Activated naive CD8-positive, alpha-beta T cell treated with anti-CD3 and anti-CD28 coated beads, Interleukin-2, amount 50 U/mL, for 16 hours (primary cell): ENCODE results near the gene CBLC.

ENCODE experiments used
- DNase-seq: peaks from one replicate; pipeline ENCODE4 v3.0.0-alpha.2; 2020; ENCODE audit warnings: low read depth, low spot score

Gene CBLC

GRCh38 chr19:44799627-44800346 is 22.1 kb downstream of the CBLC start:
- no peak for DNase-seq

DNA sequence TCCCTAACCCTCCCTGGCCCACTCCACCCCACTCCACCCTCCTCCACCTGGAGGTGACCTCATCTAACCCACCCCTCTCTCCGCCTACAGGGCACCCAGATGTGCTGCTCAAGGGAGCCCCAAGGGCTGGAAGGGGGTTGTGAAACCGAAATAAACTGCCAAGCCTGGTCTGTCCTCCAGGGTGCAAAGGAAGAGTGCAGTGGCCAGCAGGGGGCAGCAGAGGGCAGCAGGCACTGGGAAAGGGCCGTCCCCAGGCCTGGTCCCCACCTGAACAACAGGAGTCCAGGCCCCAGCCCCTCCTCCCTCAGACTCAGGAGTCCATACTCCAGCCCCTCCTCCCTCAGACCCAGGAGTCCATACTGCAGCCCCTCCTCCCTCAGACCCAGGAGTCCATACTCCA is 22.8 kb downstream of the CBLC start:
- DNase-seq, result peak; percentile 62

GRCh38 chr19:44803442-44804428 is 26.0 kb downstream of the CBLC start:
- DNase-seq, result no peak

DNA sequence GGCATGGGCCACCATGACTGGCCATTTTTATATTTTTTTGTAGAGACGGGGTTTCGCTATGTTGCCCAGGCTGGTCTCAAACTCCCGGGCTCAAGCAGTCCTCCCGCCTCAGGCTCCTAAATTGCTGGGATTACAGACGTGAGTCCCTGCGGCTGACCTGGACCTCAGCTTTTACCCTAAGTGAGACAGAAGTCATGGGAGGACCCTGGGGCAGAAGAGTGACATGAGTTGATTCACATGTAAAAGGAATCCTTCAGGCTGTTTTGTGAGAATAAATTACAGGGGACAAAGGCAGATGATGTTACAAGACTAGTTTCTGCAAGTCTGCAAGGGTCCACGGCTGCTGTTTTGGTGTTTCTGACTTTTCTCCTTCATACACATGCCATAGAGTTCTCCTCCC is 28.6 kb downstream of the CBLC start:
- no peak for DNase-seq

- no peak for DNase-seq
These were observed 29.5 kb downstream of the CBLC start for GRCh38 chr19:44807162-44807561.

- DNase-seq, result no peak
These were observed 30.2 kb downstream of the CBLC start for GRCh38 chr19:44807652-44808462.

DNA sequence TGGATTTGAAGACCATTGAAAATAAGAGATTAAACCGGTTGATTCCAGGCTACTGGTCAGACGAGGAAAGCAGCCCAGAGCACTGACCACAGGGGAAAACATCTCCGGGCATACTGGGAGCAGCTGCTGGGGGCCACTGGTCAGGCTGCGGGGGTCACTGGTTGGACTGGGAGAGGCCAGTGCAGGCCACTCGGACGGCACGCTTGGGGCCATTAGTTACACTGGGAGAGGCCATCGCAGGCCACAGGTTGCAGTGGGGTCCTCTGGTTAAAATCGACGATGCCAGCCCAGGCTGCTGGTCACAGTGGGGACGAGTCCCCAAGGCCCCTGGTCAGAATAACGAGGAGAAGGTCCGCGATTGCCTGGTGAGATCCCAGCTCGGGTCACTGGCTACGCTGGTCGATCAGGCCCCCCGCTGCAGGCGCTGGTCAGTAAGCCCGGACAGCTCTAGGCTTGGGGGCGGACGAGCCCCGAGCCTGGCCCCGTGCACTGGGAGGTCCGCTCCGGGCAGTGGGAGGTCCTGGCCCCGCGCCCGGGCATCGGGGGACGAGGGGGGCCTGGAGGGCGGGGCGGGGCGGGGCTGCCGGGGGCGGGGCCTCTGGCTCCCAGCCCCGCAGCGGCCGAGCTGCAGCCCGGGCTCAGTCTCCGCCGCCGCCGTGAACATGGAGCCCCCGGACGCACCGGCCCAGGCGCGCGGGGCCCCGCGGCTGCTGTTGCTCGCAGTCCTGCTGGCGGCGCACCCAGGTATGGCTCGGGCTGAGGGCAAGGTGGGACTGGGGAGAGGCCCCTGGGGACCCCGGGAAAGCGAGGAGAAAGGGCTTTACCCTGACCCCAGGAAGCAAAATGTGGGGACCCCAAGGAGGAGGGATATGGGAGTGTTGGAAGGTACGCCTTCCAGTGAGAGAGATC is 31.0 kb downstream of the CBLC start, which contains the start of gene BCAM:
Gene BCAM, plus strand, starts transcription at position 641 of the 909 bp plus-strand sequence. Its CDS starts 22 bp downstream, at position 663.
- no peak for DNase-seq

DNA sequence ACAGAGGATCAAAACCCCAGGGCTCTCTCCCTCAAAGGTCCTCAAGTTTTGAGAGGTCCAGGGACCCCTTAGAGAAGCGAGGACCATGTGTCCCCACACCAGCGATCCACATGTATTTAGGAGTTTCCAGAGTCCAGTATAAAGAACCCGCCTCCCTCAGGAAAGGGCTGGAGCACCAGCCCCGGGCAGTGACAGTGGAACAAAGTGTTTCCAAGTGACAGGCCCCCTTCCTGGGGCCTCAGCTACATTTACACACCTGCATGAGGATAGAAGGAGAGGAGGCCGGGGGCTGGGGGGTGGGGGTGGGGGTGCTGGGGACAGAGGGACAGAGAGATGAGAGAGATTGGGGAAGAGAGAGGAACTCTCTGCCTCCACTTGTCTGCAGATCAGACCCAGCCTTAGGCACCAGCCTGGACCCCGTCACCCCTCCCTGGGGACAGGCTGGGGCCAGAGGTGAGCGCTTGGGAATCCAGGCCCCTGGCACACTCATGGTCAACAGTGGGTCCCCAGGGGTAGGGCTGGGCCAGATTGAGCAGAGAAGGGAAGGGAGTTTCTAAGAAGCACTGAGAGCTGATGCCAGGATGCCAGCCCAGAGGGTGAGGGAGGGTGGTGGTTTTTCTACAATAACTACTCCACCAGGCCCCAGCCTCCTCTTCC is 32.0 kb downstream of the CBLC start:
- DNase-seq, result no peak

- no peak for DNase-seq
These were observed 32.8 kb downstream of the CBLC start for GRCh38 chr19:44810234-44811121.

DNA sequence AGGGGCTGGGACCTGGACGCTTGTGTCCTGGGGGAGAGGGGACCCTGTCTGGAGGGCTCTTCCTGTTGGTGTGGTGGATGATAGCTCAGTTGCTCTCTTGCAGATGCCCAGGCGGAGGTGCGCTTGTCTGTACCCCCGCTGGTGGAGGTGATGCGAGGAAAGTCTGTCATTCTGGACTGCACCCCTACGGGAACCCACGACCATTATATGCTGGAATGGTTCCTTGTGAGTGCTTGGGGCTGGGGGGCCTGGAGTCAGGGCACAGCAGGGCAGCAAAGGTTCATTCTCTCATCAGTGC is 33.4 kb downstream of the CBLC start:
- DNase-seq, result no peak

GRCh38 chr19:44812142-44812718 is 34.5 kb downstream of the CBLC start:
- DNase-seq, result no peak

DNA sequence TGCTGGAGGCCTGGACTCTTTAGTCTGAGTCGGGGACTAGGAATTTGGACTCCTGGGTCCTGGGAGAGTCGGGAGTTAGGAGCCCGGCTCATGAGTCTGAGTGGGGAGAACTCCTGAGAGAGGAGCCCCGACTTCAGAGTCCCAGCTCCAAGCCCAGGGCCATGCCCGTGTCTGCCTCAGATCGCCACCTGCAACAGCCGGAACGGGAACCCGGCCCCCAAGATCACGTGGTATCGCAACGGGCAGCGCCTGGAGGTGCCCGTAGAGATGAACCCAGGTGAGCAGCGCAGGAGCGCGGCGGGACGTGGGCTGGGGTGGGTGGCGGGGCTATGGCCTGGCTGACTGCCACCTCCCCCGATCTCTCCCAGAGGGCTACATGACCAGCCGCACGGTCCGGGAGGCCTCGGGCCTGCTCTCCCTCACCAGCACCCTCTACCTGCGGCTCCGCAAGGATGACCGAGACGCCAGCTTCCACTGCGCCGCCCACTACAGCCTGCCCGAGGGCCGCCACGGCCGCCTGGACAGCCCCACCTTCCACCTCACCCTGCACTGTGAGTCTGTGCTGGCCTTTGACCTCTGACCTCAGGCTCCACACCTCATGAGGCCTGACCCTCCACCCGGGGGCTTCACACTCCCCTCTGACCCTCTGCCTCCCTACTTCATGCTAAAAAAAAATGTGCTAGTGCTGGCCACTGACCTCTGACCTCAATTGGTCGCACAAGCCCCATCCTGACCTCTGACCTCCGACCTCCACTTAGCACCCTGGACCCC is 35.6 kb downstream of the CBLC start:
- no peak for DNase-seq

DNA sequence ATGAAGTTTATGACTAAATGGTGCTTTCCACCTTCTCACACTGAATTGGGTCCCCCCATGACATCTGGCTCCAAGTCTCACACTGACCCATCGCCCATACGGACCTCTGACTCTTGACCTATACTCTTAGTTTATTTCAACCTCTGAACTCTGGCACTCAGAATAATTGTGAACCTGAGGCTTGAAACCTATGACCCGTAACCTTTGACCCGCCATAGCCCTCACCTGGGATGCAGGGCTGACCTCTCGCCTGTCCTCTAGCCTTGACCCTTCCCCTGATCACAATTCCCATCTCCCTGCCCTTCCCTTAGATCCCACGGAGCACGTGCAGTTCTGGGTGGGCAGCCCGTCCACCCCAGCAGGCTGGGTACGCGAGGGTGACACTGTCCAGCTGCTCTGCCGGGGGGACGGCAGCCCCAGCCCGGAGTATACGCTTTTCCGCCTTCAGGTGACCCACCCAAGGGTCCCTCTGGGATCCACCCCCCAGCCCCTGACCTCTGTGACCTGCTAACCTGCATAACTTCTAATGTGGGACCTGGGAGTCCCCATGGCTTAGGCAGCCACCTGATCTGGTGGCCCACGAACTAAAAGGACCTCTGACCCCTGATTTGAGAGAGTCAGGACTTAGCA is 36.3 kb downstream of the CBLC start:
- no peak for DNase-seq

DNA sequence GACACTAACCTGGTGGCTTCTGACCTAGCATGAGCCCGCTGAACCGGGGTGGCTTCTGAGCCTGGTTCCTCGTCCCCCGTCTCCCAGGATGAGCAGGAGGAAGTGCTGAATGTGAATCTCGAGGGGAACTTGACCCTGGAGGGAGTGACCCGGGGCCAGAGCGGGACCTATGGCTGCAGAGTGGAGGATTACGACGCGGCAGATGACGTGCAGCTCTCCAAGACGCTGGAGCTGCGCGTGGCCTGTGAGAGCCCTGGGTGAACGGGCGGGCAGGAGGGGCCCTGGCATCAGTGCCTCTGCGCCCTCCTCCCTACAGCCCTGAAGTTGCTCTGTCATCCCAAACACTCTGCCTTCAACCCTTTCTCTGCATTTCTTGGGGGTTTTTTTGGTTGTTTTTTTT is 36.8 kb downstream of the CBLC start:
- DNase-seq, result no peak

DNA sequence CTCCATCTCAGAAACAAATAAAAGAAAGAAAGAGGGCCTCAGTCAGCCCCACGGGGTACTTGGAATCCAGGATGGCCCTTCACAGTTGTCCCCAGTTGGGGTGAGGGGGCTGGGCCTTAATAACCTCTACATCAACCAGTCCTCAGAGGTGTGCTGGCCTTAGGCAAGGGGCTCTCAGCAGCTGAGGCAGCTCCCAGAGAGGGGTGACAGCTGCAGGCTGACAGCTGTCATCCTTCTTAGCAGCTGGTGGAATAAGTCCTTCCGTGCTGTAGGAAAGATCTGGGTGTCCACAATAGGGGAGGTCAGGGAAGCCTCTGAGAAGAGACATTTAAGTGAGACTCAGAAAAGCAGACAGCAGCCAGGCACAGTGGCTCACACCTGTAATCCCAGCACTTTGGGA is 38.6 kb downstream of the CBLC start:
- DNase-seq, result no peak

DNA sequence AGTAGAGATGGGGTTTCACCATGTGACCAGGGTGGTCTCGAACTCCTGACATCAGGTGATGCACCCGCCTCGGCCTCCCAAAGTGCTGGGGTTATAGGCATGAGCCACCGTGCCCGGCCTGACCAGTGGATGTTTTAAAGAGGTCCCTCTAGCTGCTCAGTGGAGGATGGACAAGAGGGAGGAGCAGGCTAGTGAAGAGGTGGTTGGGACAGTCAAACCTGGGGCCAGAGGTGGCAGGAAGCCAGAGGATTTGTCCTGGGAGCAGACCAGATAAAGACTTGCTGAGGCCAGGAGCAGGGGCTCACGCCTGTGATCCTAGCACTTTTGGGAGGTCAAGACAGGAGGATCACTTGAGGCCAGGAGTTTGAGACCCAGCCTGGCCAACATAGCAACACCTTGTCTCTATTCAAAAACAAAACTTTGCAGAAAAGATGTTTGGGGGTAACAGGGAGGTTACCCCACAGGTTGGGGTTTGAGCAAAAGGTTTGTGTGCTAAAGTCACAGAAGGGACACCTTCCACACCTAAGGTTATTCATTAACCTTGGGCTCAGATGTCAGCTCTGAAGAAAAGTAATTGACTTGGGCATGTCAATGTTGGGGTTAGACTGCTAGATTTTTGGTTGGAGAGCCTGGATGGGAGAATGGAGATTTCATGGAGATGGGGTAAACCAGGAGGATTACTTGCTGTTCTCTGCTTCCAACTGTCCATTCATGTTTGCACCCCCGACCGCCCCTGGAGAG is 40.2 kb downstream of the CBLC start:
- no peak for DNase-seq

DNA sequence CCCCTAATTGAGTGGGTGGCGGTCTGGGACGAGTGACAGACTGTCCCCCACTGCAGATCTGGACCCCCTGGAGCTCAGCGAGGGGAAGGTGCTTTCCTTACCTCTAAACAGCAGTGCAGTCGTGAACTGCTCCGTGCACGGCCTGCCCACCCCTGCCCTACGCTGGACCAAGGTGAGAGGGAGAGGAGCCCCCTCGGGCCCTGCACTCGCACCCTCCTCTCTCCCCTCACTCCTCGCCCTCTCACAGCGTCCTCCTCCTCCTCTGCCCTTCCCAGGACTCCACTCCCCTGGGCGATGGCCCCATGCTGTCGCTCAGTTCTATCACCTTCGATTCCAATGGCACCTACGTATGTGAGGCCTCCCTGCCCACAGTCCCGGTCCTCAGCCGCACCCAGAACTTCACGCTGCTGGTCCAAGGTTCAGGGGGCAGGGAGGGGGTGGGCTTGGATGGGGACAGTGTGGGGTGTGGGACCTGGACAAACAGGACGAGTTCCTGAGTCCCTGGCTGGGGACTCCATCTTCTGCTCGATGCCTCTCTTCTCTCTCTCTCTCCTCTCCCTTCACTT is 40.9 kb downstream of the CBLC start:
- no peak for DNase-seq
